CD14-positive monocyte (primary cell): ENCODE results near the gene CCDC50. TPM values are rescaled to one million over a fixed set of nuclear protein-coding genes. Genes with fewer than 3 reads are reported as not detected.

Experiments
- DNase-seq, 3 donors: peaks; one replicate each; pipeline ENCODE4 v3.0.0-alpha.2; 2011 to 2022
- H2AFZ ChIP-seq: 2 replicates; pipeline ENCODE4 v1.6.0; 2012; ENCODE audit warnings: mild to moderate bottlenecking, low read depth, low read length, inconsistent platforms; ENCODE audit not compliant: insufficient read depth, poor library complexity, severe bottlenecking
- H3K27ac ChIP-seq, 2 donors: 1 replicate in 1 of 2; 2 replicates in 1 of 2; pipeline ENCODE4 v1.5.1; 2012 to 2013; ENCODE audit warnings: low read length in 2 of 2, control low read depth in 1 of 2, inconsistent platforms in 1 of 2, low read depth in 1 of 2, mild to moderate bottlenecking in 1 of 2
- H3K27me3 ChIP-seq, 2 donors: one replicate each; pipeline versions ENCODE4 v1.6.0 to v1.6.1; 2011 to 2013; ENCODE audit warnings: low read length in 2 of 2; ENCODE audit not compliant: control insufficient read depth in 2 of 2, insufficient read depth in 2 of 2
- H3K36me3 ChIP-seq, 2 donors: replicated peaks in 1 of 2; 1 replicate in 1 of 2; 2 replicates in 1 of 2; pipeline versions ENCODE4 v1.5.1 to v1.6.1; 2012 to 2013; ENCODE audit warnings: low read length in 2 of 2, control low read depth in 1 of 2, inconsistent platforms in 1 of 2, mild to moderate bottlenecking in 1 of 2; ENCODE audit not compliant: insufficient read depth in 2 of 2, control insufficient read depth in 1 of 2
- H3K4me1 ChIP-seq, 2 donors: 1 replicate in 1 of 2; 2 replicates in 1 of 2; pipeline versions ENCODE4 v1.5.1 to v1.6.1; 2012 to 2013; ENCODE audit warnings: low read length in 2 of 2, control low read depth in 1 of 2, inconsistent platforms in 1 of 2, mild to moderate bottlenecking in 1 of 2, moderate library complexity in 1 of 2; ENCODE audit not compliant: insufficient read depth in 2 of 2, control insufficient read depth in 1 of 2
- H3K4me2 ChIP-seq: replicated peaks from 2 replicates; pipeline ENCODE3; 2012; ENCODE audit warnings: low read length, moderate library complexity, mild to moderate bottlenecking; ENCODE audit not compliant: poor library complexity, severe bottlenecking; ENCODE audit errors: extremely low read depth
- H3K4me3 ChIP-seq, 3 experiments: fragments of 200-600 bp in 1 of 3; sonication (generic) in 1 of 3; replicated peaks in 1 of 3; 1 replicate in 2 of 3; 2 replicates in 1 of 3; pipeline ENCODE4 v1.5.1; 2011 to 2013; ENCODE audit warnings: low read length in 3 of 3, mild to moderate bottlenecking in 3 of 3, control low read depth in 2 of 3, low read depth in 2 of 3, inconsistent platforms in 1 of 3, moderate library complexity in 1 of 3
- H3K79me2 ChIP-seq: 2 replicates; pipeline ENCODE4 v1.6.0; 2012; ENCODE audit warnings: mild to moderate bottlenecking, control low read depth, inconsistent platforms, low read length, moderate library complexity; ENCODE audit not compliant: insufficient read depth
- H3K9ac ChIP-seq: 2 replicates; pipeline ENCODE4 v1.6.0; 2017; ENCODE audit warnings: low read length, mild to moderate bottlenecking; ENCODE audit not compliant: insufficient read depth, poor library complexity, severe bottlenecking
- H3K9me3 ChIP-seq, 2 donors: replicated peaks in 1 of 2; 1 replicate in 1 of 2; 2 replicates in 1 of 2; pipeline versions ENCODE4 v1.5.1 to v1.6.1; 2012 to 2013; ENCODE audit warnings: low read length in 2 of 2, control low read depth in 1 of 2; ENCODE audit not compliant: control insufficient read depth in 1 of 2, insufficient read depth in 1 of 2
- H4K20me1 ChIP-seq: 2 replicates; pipeline ENCODE4 v1.6.0; 2012; ENCODE audit warnings: mild to moderate bottlenecking, low read length, control low read depth, moderate library complexity; ENCODE audit not compliant: insufficient read depth
- H3K27ac Mint-ChIP-seq, 7 donors: one replicate each; pipeline ENCODE4 v1.8.0; 2020; ENCODE audit warnings: mild to moderate bottlenecking in 7 of 7, mixed read lengths in 7 of 7, moderate library complexity in 6 of 7, inconsistent platforms in 2 of 7
- H3K27me3 Mint-ChIP-seq, 3 donors: one replicate each; pipeline ENCODE4 v1.8.0; 2021 to 2022; ENCODE audit warnings: low read depth in 3 of 3, mild to moderate bottlenecking in 3 of 3, mixed read lengths in 3 of 3, moderate library complexity in 3 of 3, inconsistent platforms in 1 of 3
- H3K36me3 Mint-ChIP-seq, 2 donors: one replicate each; pipeline ENCODE4 v1.8.0; 2020; ENCODE audit warnings: mixed read lengths in 2 of 2, inconsistent platforms in 1 of 2, mild to moderate bottlenecking in 1 of 2
- H3K4me1 Mint-ChIP-seq: one replicate; pipeline ENCODE4 v1.8.0; 2020; ENCODE audit warnings: mild to moderate bottlenecking, mixed read lengths
- H3K4me3 Mint-ChIP-seq, 2 donors: one replicate each; pipeline ENCODE4 v1.8.0; 2020; ENCODE audit warnings: mild to moderate bottlenecking in 2 of 2, mixed read lengths in 2 of 2, moderate library complexity in 1 of 2
- H3K9me3 Mint-ChIP-seq, 7 donors: one replicate each; pipeline ENCODE4 v1.8.0; 2020 to 2022; ENCODE audit warnings: mixed read lengths in 7 of 7, mild to moderate bottlenecking in 6 of 7, moderate library complexity in 6 of 7, inconsistent platforms in 2 of 7
- CTCF ChIP-seq: fragments of 200-600 bp; IDR thresholded peaks from one replicate; pipeline ENCODE4 v1.8.0; 2022; ENCODE audit warnings: antibody characterized with exemption, mild to moderate bottlenecking
- WGBS: methylation state at CpG from one replicate; pipeline ENCODE4 v1.1.5; 2013; ENCODE audit warnings: missing lambda C conversion rate; ENCODE audit not compliant: insufficient coverage; 5-methylcytosine and 5-hydroxymethylcytosine counted together
- intact Hi-C, 2 donors: fragments of 100-400 bp; cut with micrococcal nuclease; formaldehyde crosslinking; loops; one replicate each; pipeline versions ENCODE4 v1.15.0 to v1.15.1; 2023
- polyA plus RNA-seq, 3 donors: library from polyadenylated mRNA; depleted of rRNA in 1 of 3; unstranded in 2 of 3; stranded (reverse) in 1 of 3; fragments of 300-500 nt in 2 of 3; fragments of >200 nt in 1 of 3; fragmentation: Illumina TruSeq in 2 of 3; gene quantifications; 1 replicate in 2 of 3; 2 replicates in 1 of 3; pipeline ENCODE4 v1.2.3, GENCODE V29; 2012 to 2021

The CCDC50 gene
- polyA plus RNA-seq, 3 donors = 13.3 to 29.2 (median 25.8) TPM

- H3K4me1 Mint-ChIP-seq = peaks cover 37% of the 10 kb centered on the region
- H3K9me3 Mint-ChIP-seq = peaks cover 0 to 2% (median 0%) of the 10 kb centered on the region in 7 donors
- DNase-seq = no peak
- H3K4me3 Mint-ChIP-seq = no peak overlapping the region
- Histone ChIP-seq H3K4me3 (no peak overlapping the region), H2AFZ (no peak overlapping the region), H3K27me3 (no peaks in the 10 kb centered on the region), H3K79me2 (peaks cover 62% of the 10 kb centered on the region), H4K20me1 (peaks cover 30% of the 10 kb centered on the region), H3K27ac (no peak overlapping the region), H3K9ac (no peak overlapping the region), H3K36me3 (no peaks in the 10 kb centered on the region), H3K4me1 (peaks cover 16 to 38% of the 10 kb centered on the region in 2 donors), H3K9me3 (no peaks in the 10 kb centered on the region), H3K4me2 (no peak overlapping the region)
- no peak overlapping the region for H3K27ac Mint-ChIP-seq
- no peak for TF ChIP-seq CTCF
- H3K36me3 Mint-ChIP-seq = peaks cover 0 to 3% of the 10 kb centered on the region in 2 donors
- H3K27me3 Mint-ChIP-seq = peaks cover 8 to 20% (median 9%) of the 10 kb centered on the region in 3 donors
- intact Hi-C loops = no loop called here
- no CpG with 5 or more reads among the region's 3 CpGs for WGBS
These were observed 4.2 kb downstream of the CCDC50 start for GRCh38 chr3:191333298-191333880.

- Histone ChIP-seq H2AFZ (no peak overlapping the region), H3K4me3 (no peak overlapping the region), H3K4me2 (no peak overlapping the region), H3K79me2 (peaks cover 66% of the 10 kb centered on the region), H4K20me1 (peaks cover 40% of the 10 kb centered on the region), H3K27me3 (no peaks in the 10 kb centered on the region), H3K4me1 (peaks cover 12 to 33% of the 10 kb centered on the region in 2 donors), H3K36me3 (no peaks in the 10 kb centered on the region), H3K9ac (no peak overlapping the region), H3K9me3 (no peaks in the 10 kb centered on the region), H3K27ac (no peak overlapping the region)
- intact Hi-C loops = no loop called here
- DNase-seq = peak in 1 of 3 donors; percentile 24
- Mint-ChIP-seq H3K4me3 (no peak overlapping the region), H3K4me1 (peaks cover 37% of the 10 kb centered on the region), H3K9me3 (peaks cover 0 to 2% (median 0%) of the 10 kb centered on the region in 7 donors), H3K27ac (no peak overlapping the region), H3K27me3 (peaks cover 3 to 10% (median 5%) of the 10 kb centered on the region in 3 donors), H3K36me3 (peaks cover 0 to 2% of the 10 kb centered on the region in 2 donors)
- WGBS = no CpG with 5 or more reads among the region's 4 CpGs
- no peak for TF ChIP-seq CTCF
These were observed 5.2 kb downstream of the CCDC50 start for GRCh38 chr3:191334346-191334893.
